HUES64 (cell line): ENCODE measurements around the gene GPR132.
"Not testable (repeated sequence)": the region's sequence is repeated elsewhere in the genome, so short reads cannot be mapped to it uniquely, and the experiment has no call there.

ENCODE experiments used
- H3K27ac ChIP-seq: 2 replicates; pipeline ENCODE4 v1.7.0; 2013; ENCODE audit warnings: low read depth, low read length, inconsistent platforms
- H3K27me3 ChIP-seq: 2 replicates; pipeline ENCODE4 v1.6.1; 2013; ENCODE audit warnings: mild to moderate bottlenecking, low read length; ENCODE audit not compliant: insufficient read depth
- H3K36me3 ChIP-seq: 2 replicates; pipeline ENCODE4 v1.6.1; 2013; ENCODE audit warnings: mild to moderate bottlenecking, low read length; ENCODE audit not compliant: insufficient read depth
- H3K4me1 ChIP-seq: 2 replicates; pipeline ENCODE4 v1.6.1; 2013; ENCODE audit warnings: mild to moderate bottlenecking, low read length, moderate library complexity; ENCODE audit not compliant: insufficient read depth
- H3K4me3 ChIP-seq: 2 replicates; pipeline ENCODE4 v1.5.1; 2013; ENCODE audit warnings: mild to moderate bottlenecking, low read length, moderate library complexity
- H3K9ac ChIP-seq: 2 replicates; pipeline ENCODE4 v1.6.1; 2013; ENCODE audit warnings: mild to moderate bottlenecking, low read depth, low read length
- H3K9me3 ChIP-seq: 2 replicates; pipeline ENCODE4 v1.6.1; 2013; ENCODE audit warnings: low read depth, low read length; ENCODE audit not compliant: insufficient read depth
- WGBS: fragments of 150-250, 120-280 bp; methylation state at CpG from one replicate; pipeline ENCODE4 v1.1.7; 2013; ENCODE audit warnings: missing lambda C conversion rate; 5-methylcytosine and 5-hydroxymethylcytosine counted together

The GPR132 gene

GRCh38 chr14:105082703-105083102 is 17.5 kb upstream of the GPR132 start:
- 0 out of 2 replicates have a peak, but pooled peaks cover 3% of the 10 kb centered on the region for H3K9me3 ChIP-seq

GRCh38 chr14:105081473-105081872 is 16.2 kb upstream of the GPR132 start:
- whole genome bisulfite sequencing: 91% methylated on average over 8 of the region's 8 CpGs
- H3K27me3 ChIP-seq: peaks cover 12% of the 10 kb centered on the region
- not testable (repeated sequence) for H3K4me1 ChIP-seq

More at GRCh38 chr14:105082703-105083102, 17.5 kb upstream of the GPR132 start:
- Histone ChIP-seq H3K27me3 (peaks cover 22% of the 10 kb centered on the region), H3K9ac (no peak overlapping the region), H3K4me3 (no peak overlapping the region), H3K4me1 (no peaks in the 10 kb centered on the region), H3K36me3 (no peaks in the 10 kb centered on the region), H3K27ac (no peak overlapping the region)
- WGBS: 92% methylated on average over 1 of the region's 1 CpG

GRCh38 chr14:105080161-105080560 is 14.9 kb upstream of the GPR132 start:
- H3K4me1 ChIP-seq: peaks cover 7% of the 10 kb centered on the region; the same call in 1 of the 2 replicates
- no peak overlapping the region for H3K27ac ChIP-seq
- no peaks in the 10 kb centered on the region for H3K36me3 ChIP-seq
- 0 out of 2 replicates have a peak, but pooled peaks cover 3% of the 10 kb centered on the region for H3K9me3 ChIP-seq
- 95% methylated on average over 17 of the region's 17 CpGs for WGBS
- H3K4me3 ChIP-seq: no peak overlapping the region
- H3K27me3 ChIP-seq: peaks cover 7% of the 10 kb centered on the region; the same call in 1 of the 2 replicates
- H3K9ac ChIP-seq: no peak overlapping the region

More at GRCh38 chr14:105081473-105081872, 16.2 kb upstream of the GPR132 start:
- not testable (repeated sequence) for H3K9ac ChIP-seq, H3K36me3 ChIP-seq, H3K27ac ChIP-seq, H3K4me3 ChIP-seq, H3K9me3 ChIP-seq

- Histone ChIP-seq H3K27ac (no peak overlapping the region), H3K9me3 (0 out of 2 replicates have a peak, but pooled peaks cover 3% of the 10 kb centered on the region), H3K36me3 (no peaks in the 10 kb centered on the region), H3K27me3 (no peaks in the 10 kb centered on the region), H3K4me3 (no peak overlapping the region), H3K9ac (no peak overlapping the region), H3K4me1 (peaks cover 7% of the 10 kb centered on the region; the same call in 1 of the 2 replicates)
- WGBS: no CpG with 5 or more reads among the region's 1 CpG
These were observed 13.1 kb upstream of the GPR132 start for GRCh38 chr14:105078294-105078693.

- Histone ChIP-seq H3K36me3 (no peaks in the 10 kb centered on the region), H3K9ac (no peak overlapping the region), H3K27ac (no peak overlapping the region), H3K4me3 (no peak overlapping the region), H3K9me3 (0 out of 2 replicates have a peak, but pooled peaks cover 3% of the 10 kb centered on the region), H3K4me1 (peaks cover 7% of the 10 kb centered on the region; the same call in 1 of the 2 replicates), H3K27me3 (no peaks in the 10 kb centered on the region)
- WGBS: 81% methylated on average over 8 of the region's 8 CpGs
These were observed 12.4 kb upstream of the GPR132 start for GRCh38 chr14:105077649-105077995.

GRCh38 chr14:105076805-105077648 is 11.8 kb upstream of the GPR132 start:
- Histone ChIP-seq H3K9me3 (0 out of 2 replicates have a peak, but pooled peaks cover 3% of the 10 kb centered on the region), H3K4me3 (no peak overlapping the region), H3K4me1 (peaks cover 7% of the 10 kb centered on the region; the same call in 1 of the 2 replicates), H3K27ac (no peak overlapping the region), H3K9ac (no peak overlapping the region), H3K36me3 (no peaks in the 10 kb centered on the region), H3K27me3 (no peaks in the 10 kb centered on the region)
- WGBS: 87% methylated on average over 18 of the region's 18 CpGs

- H3K36me3 ChIP-seq: no peaks in the 10 kb centered on the region
- H3K4me1 ChIP-seq: peaks cover 7% of the 10 kb centered on the region; the same call in 1 of the 2 replicates
- H3K27ac ChIP-seq: no peak overlapping the region
- 0 out of 2 replicates have a peak, but pooled peaks cover 3% of the 10 kb centered on the region for H3K9me3 ChIP-seq
- WGBS: 86% methylated on average over 16 of the region's 16 CpGs
- no peaks in the 10 kb centered on the region for H3K27me3 ChIP-seq
- no peak overlapping the region for H3K9ac ChIP-seq
- H3K4me3 ChIP-seq: no peak overlapping the region
These were observed 11.1 kb upstream of the GPR132 start for GRCh38 chr14:105076296-105076804.

- H3K4me1 ChIP-seq: peaks cover 7% of the 10 kb centered on the region; the same call in 1 of the 2 replicates
- no peak overlapping the region for H3K9ac ChIP-seq
- WGBS: 50% methylated on average over 24 of the region's 24 CpGs
- no peak overlapping the region for H3K4me3 ChIP-seq
- no peaks in the 10 kb centered on the region for H3K36me3 ChIP-seq
- H3K27me3 ChIP-seq: no peaks in the 10 kb centered on the region
- H3K27ac ChIP-seq: no peak overlapping the region
- 0 out of 2 replicates have a peak, but pooled peaks cover 3% of the 10 kb centered on the region for H3K9me3 ChIP-seq
These were observed 10.4 kb upstream of the GPR132 start for GRCh38 chr14:105075379-105076295.

GRCh38 chr14:105074601-105075053 is 9.4 kb upstream of the GPR132 start:
- H3K4me1 ChIP-seq: peaks cover 7% of the 10 kb centered on the region; the same call in 1 of the 2 replicates
- no peak overlapping the region for H3K4me3 ChIP-seq
- no peaks in the 10 kb centered on the region for H3K9me3 ChIP-seq
- H3K9ac ChIP-seq: no peak overlapping the region
- no peaks in the 10 kb centered on the region for H3K27me3 ChIP-seq
- no peak overlapping the region for H3K27ac ChIP-seq
- 63% methylated on average over 15 of the region's 15 CpGs for WGBS
- no peaks in the 10 kb centered on the region for H3K36me3 ChIP-seq

GRCh38 chr14:105073720-105074600 is 8.7 kb upstream of the GPR132 start:
- Histone ChIP-seq H3K36me3 (no peaks in the 10 kb centered on the region), H3K9me3 (no peaks in the 10 kb centered on the region), H3K27ac (no peak overlapping the region), H3K27me3 (no peaks in the 10 kb centered on the region), H3K4me3 (no peak overlapping the region), H3K9ac (no peak overlapping the region), H3K4me1 (peaks cover 7% of the 10 kb centered on the region; the same call in 1 of the 2 replicates)
- 91% methylated on average over 18 of the region's 18 CpGs for WGBS
